B cell (primary cell): ENCODE measurements around the gene RPH3AL.

ENCODE experiments used
- EZH2 ChIP-seq: IDR thresholded peaks from 2 replicates; pipeline ENCODE4 v1.6.1; 2012; ENCODE audit warnings: borderline replicate concordance, low read depth, mild to moderate bottlenecking, moderate library complexity, low read length; ENCODE audit not compliant: insufficient read depth, poor library complexity, severe bottlenecking
- TF ChIP-seq, protein P1 (sequence below): fragments of 200-600 bp; IDR thresholded peaks from one replicate; pipeline ENCODE4 v1.8.0; 2022; ENCODE audit warnings: antibody characterized with exemption, mild to moderate bottlenecking

- TF ChIP-seq EZH2: no peak
- TF ChIP-seq, protein P1, sequence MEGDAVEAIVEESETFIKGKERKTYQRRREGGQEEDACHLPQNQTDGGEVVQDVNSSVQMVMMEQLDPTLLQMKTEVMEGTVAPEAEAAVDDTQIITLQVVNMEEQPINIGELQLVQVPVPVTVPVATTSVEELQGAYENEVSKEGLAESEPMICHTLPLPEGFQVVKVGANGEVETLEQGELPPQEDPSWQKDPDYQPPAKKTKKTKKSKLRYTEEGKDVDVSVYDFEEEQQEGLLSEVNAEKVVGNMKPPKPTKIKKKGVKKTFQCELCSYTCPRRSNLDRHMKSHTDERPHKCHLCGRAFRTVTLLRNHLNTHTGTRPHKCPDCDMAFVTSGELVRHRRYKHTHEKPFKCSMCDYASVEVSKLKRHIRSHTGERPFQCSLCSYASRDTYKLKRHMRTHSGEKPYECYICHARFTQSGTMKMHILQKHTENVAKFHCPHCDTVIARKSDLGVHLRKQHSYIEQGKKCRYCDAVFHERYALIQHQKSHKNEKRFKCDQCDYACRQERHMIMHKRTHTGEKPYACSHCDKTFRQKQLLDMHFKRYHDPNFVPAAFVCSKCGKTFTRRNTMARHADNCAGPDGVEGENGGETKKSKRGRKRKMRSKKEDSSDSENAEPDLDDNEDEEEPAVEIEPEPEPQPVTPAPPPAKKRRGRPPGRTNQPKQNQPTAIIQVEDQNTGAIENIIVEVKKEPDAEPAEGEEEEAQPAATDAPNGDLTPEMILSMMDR: no peak
Measured at GRCh38 chr17:334974-335481, 17.6 kb downstream of the RPH3AL start.
